ENCODE measurements around the gene VWCE. TPM values are rescaled to one million over a fixed set of nuclear protein-coding genes. Genes with fewer than 3 reads are reported as not detected.

Gene VWCE
- total RNA-seq, 2 experiments from 2014 or later, result 0.79 to 5.5 TPM

GRCh38 chr11:61337706-61338470 lies 42.8 kb upstream of the VWCE start:
- POLR2A ChIA-PET, result interaction anchor here (0.6 to 4.9 kb wide), 3 partner anchors 20 to 34 kb away, joined by 3 to 80 read pairs (median 5); partner anchors contain the start of genes CYB561A3 and TMEM138

GRCh38 chr11:61336171-61336935 lies 41.2 kb upstream of the VWCE start:
- H4K20me1 ChIP-seq (ENCODE audit: insufficient read depth, low read length), result peaks cover 7% of the 10 kb centered on the region
- H3K4me1 ChIP-seq (ENCODE audit: insufficient read depth, low read length, poor library complexity, severe bottlenecking), result peaks cover 39% of the 10 kb centered on the region
- H3K79me2 ChIP-seq (ENCODE audit: insufficient read depth, low read depth, low read length), result peaks cover 20% of the 10 kb centered on the region
- CTCF ChIA-PET (ENCODE audit: unreplicated experiment), result interaction anchor here (0.6 to 1.7 kb wide), 14 partner anchors 12 to 114 kb away, joined by 3 to 48 read pairs (median 4); partner anchors contain the start of genes CYB561A3 and TMEM138
- BruUV-seq (replicated peaks), result no TSS peak
- POLR2A ChIA-PET, result interaction anchor here (0.5 to 4.9 kb wide), 19 partner anchors 12 to 434 kb away, joined by 3 to 80 read pairs (median 4); partner anchors contain the start of genes CYB561A3, TMEM138 and VWCE
- peak overlapping the region; percentile 56 for H3K27ac ChIP-seq (ENCODE audit: low read depth, low read length, poor library complexity, severe bottlenecking)
- peak overlapping the region; percentile 56 for H3K4me2 ChIP-seq (ENCODE audit: low read length)
- intact Hi-C loops (cut with micrococcal nuclease; ENCODE audit: unreplicated experiment), result loop anchor here (1.0 kb wide), 2 partner anchors 21 to 49 kb away; no protein-coding TSS in a partner anchor
- H3K36me3 ChIP-seq (ENCODE audit: insufficient read depth, low read length), result peaks cover 12% of the 10 kb centered on the region
- no peak overlapping the region for H3K4me3 ChIP-seq (ENCODE audit: low read depth, low read length, poor library complexity, severe bottlenecking)
- no peaks in the 10 kb centered on the region for H3K9me2 ChIP-seq (ENCODE audit: insufficient read depth, low read length)
- H2AFZ ChIP-seq (ENCODE audit: low read length), result peak overlapping the region; percentile 61; the same call in 1 of the 2 replicates
- peak; percentile 91 for DNase-seq (ENCODE audit: low spot score)
- no peaks in the 10 kb centered on the region for H3K9me3 ChIP-seq (ENCODE audit: low read length)
- TF ChIP-seq CTCF (conservative IDR thresholded peaks at IDR 0.05; ENCODE audit: low read length) (peak; percentile 98), EZH2phosphoT487 (IDR thresholded peaks at IDR 0.05; ENCODE audit: borderline replicate concordance, low read depth, low read length) (no peak)

More at GRCh38 chr11:61337706-61338470, 42.8 kb upstream of the VWCE start:
- peaks cover 11% of the 10 kb centered on the region for H3K36me3 ChIP-seq (ENCODE audit: insufficient read depth, low read length)
- no TSS peak for BruUV-seq (replicated peaks)
- DNase-seq (ENCODE audit: low spot score), result no peak
- intact Hi-C loops (cut with micrococcal nuclease; ENCODE audit: unreplicated experiment), result no loop called here
- H3K79me2 ChIP-seq (ENCODE audit: insufficient read depth, low read depth, low read length), result peaks cover 5% of the 10 kb centered on the region; the same call in 1 of the 2 replicates
- CTCF ChIA-PET (ENCODE audit: unreplicated experiment), result no interaction called here
- no peak overlapping the region for H3K4me3 ChIP-seq (ENCODE audit: low read depth, low read length, poor library complexity, severe bottlenecking)
- no peaks in the 10 kb centered on the region for H4K20me1 ChIP-seq (ENCODE audit: insufficient read depth, low read length)
- no peaks in the 10 kb centered on the region for H3K9me3 ChIP-seq (ENCODE audit: low read length)
- H2AFZ ChIP-seq (ENCODE audit: low read length), result no peak overlapping the region
- H3K27ac ChIP-seq (ENCODE audit: low read depth, low read length, poor library complexity, severe bottlenecking), result no peak overlapping the region
- H3K9me2 ChIP-seq (ENCODE audit: insufficient read depth, low read length), result no peaks in the 10 kb centered on the region
- peaks cover 33% of the 10 kb centered on the region for H3K4me1 ChIP-seq (ENCODE audit: insufficient read depth, low read length, poor library complexity, severe bottlenecking)
- TF ChIP-seq EZH2phosphoT487 (IDR thresholded peaks at IDR 0.05; ENCODE audit: borderline replicate concordance, low read depth, low read length) (no peak), CTCF (conservative IDR thresholded peaks at IDR 0.05; ENCODE audit: low read length) (no peak)
- H3K4me2 ChIP-seq (ENCODE audit: low read length), result no peak overlapping the region

All from OCI-LY7 (cell line).